ENCODE results near the gene SYVN1.

The SYVN1 gene

GRCh38 chr11:65116370-65117205 is 17.7 kb downstream of the SYVN1 start:
- DNase-seq (ENCODE audit: extremely low read depth, insufficient read length): peak; percentile 67
- H3K36me3 ChIP-seq (ENCODE audit: control insufficient read depth, insufficient read depth, low read length): peaks cover 20% of the 10 kb centered on the region
- peak overlapping the region; percentile 82 for H3K4me3 ChIP-seq (replicated peaks; ENCODE audit: low read depth, low read length)
- no peak for TF ChIP-seq CTCF (IDR thresholded peaks at IDR 0.05; ENCODE audit: insufficient read depth, low read length, poor library complexity, severe bottlenecking)
- no peaks in the 10 kb centered on the region for H3K27me3 ChIP-seq (replicated peaks; ENCODE audit: control insufficient read depth, insufficient read depth, low read length)

- DNase-seq (ENCODE audit: extremely low read depth, insufficient read length): no peak
- TF ChIP-seq CTCF (IDR thresholded peaks at IDR 0.05; ENCODE audit: insufficient read depth, low read length, poor library complexity, severe bottlenecking): no peak
- peaks cover 20% of the 10 kb centered on the region for H3K36me3 ChIP-seq (ENCODE audit: control insufficient read depth, insufficient read depth, low read length)
- no peak overlapping the region for H3K4me3 ChIP-seq (replicated peaks; ENCODE audit: low read depth, low read length)
- H3K27me3 ChIP-seq (replicated peaks; ENCODE audit: control insufficient read depth, insufficient read depth, low read length): no peaks in the 10 kb centered on the region
Measured at GRCh38 chr11:65115361-65116082, 18.8 kb downstream of the SYVN1 start.

GRCh38 chr11:65114538-65115171 is 19.7 kb downstream of the SYVN1 start:
- no peak for TF ChIP-seq CTCF (IDR thresholded peaks at IDR 0.05; ENCODE audit: insufficient read depth, low read length, poor library complexity, severe bottlenecking)
- no peak overlapping the region for H3K4me3 ChIP-seq (replicated peaks; ENCODE audit: low read depth, low read length)
- H3K27me3 ChIP-seq (replicated peaks; ENCODE audit: control insufficient read depth, insufficient read depth, low read length): no peaks in the 10 kb centered on the region
- H3K36me3 ChIP-seq (ENCODE audit: control insufficient read depth, insufficient read depth, low read length): peaks cover 15% of the 10 kb centered on the region
- DNase-seq (ENCODE audit: extremely low read depth, insufficient read length): no peak

GRCh38 chr11:65113839-65114238 is 20.5 kb downstream of the SYVN1 start:
- TF ChIP-seq CTCF (IDR thresholded peaks at IDR 0.05; ENCODE audit: insufficient read depth, low read length, poor library complexity, severe bottlenecking): no peak
- Histone ChIP-seq H3K4me3 (replicated peaks; ENCODE audit: low read depth, low read length) (no peak overlapping the region), H3K36me3 (ENCODE audit: control insufficient read depth, insufficient read depth, low read length) (peaks cover 16% of the 10 kb centered on the region), H3K27me3 (replicated peaks; ENCODE audit: control insufficient read depth, insufficient read depth, low read length) (no peaks in the 10 kb centered on the region)
- DNase-seq (ENCODE audit: extremely low read depth, insufficient read length): no peak

- H3K36me3 ChIP-seq (ENCODE audit: control insufficient read depth, insufficient read depth, low read length): peaks cover 11% of the 10 kb centered on the region
- no peak for DNase-seq (ENCODE audit: extremely low read depth, insufficient read length)
- H3K4me3 ChIP-seq (replicated peaks; ENCODE audit: low read depth, low read length): peak overlapping the region; percentile 67
- H3K27me3 ChIP-seq (replicated peaks; ENCODE audit: control insufficient read depth, insufficient read depth, low read length): no peaks in the 10 kb centered on the region
- TF ChIP-seq CTCF (IDR thresholded peaks at IDR 0.05; ENCODE audit: insufficient read depth, low read length, poor library complexity, severe bottlenecking): no peak
Measured at GRCh38 chr11:65113361-65113756, 21.0 kb downstream of the SYVN1 start.
